Amygdala (tissue), 56 donors: ENCODE data around the gene ADARB2.
A peak's percentile ranks its signal among the peaks of the same experiment; 100 is the strongest.
"Not testable (repeated sequence)": the region's sequence is repeated elsewhere in the genome, so short reads cannot be mapped to it uniquely, and the experiment has no call there.

Experiments
- DNase-seq, 56 donors: peaks; one replicate each; lab custom pipeline; 2025; lab: John Stamatoyannopoulos, UW

ADARB2 gene

DNA sequence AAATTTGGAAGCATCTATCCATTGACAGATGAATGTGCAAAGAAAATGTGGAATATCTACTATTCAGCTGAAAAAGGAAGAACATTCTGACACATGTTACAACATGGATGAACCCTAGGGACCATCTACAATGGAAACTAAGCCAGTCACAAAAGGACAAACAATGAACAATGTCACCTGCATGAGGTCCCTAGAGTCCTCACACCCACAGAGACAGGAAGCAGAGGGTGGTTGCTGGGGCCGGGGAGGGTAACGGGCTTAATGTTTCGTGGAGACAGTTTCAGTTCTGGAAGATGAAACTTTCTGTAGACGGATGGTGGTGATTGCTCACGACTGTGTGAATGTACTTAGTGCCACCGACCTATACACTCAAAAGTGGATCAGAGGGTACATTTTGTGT lies 282.9 kb downstream of the ADARB2 start:
- no peak for DNase-seq

DNA sequence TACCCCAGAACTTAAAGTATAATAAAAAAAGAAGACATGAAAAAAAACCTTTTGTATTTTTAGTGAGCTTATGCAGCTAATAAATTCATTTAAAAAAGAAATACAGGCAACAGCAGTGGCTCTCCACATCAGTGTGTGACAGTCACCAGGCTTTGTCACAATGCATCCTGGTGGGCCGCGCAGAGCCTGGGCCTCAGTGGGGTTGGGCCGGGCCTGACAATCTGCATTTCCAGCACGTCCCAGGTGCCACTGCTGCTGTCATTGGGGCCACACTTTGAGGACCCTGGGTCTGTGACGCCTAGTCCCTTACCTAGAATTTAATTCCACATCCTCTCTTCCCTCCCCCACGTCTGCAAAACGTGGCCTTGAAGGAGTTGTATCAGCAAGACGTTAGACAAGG lies 284.5 kb downstream of the ADARB2 start:
- DNase-seq, result no peak

DNA sequence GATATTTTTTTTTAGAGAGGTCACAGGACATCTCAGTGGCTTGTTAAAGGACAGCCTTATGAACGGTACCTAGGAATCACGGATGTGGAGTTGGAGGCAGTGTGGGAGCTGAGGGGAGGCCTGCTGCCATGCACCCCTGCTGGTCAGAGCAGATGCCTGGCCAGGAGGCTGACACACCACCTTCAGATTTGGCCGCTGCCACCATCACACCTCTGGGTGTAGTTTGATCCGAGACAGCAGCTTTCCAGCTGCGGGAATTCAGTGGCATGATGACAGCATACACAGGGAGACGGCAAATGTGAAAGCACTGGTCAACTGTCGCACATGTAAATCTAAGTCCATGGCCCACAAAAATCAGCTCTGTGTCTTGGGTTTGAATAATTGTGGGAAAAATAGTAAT lies 285.4 kb downstream of the ADARB2 start:
- no peak for DNase-seq

DNA sequence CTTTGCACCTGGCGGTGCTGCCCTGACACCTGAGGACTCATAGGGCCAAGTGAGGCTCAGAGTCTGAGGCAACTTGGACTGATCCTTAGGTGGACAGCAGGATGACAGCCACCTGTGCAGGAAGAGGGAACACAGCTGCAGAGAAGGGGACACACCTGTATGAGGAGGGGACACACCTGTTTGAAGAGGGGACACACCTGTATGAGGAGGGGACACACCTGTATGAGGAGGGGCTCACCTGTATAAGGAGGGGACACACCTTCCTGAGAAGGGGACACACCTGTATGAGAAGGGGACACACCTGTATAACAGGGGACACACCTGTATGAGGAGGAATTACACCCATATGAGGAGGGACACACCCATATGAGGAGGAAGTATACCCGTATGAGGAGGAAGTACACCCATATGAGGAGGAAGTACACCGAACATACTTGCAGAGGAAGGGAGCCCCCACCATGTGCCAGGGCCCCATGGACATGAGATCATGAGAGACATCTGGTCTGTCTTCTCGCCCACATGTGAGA lies 285.9 kb downstream of the ADARB2 start:
- DNase-seq, result no peak

DNA sequence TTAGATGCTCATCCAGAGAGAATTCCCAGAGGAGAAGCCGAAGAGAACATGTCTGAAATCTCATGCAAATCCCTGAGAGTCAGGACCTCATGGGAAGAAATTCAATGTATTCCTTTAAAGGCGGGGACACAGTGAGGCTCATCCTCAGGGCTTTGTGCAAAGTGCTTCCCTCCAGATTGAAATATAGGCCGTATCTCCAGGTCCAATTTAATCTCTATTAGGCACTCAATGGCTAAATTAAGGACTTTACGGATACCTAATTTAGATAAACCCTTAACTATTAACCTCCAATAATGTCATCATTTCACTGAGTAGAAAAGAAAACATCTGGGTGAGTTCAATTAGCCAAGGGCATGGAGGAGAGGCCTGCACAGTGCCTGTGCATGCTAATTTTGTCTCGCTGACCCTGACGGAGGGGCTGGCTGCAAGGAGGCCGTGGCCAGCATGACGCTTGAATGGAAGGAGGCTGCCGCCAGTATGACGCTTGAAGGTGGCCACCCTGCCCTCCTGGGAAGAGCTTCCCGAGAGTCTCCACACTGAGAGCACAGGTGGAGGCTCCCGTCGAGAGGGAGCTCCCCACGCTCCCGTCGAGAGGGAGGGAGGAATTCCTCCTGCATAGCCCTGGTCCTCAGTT lies 287.6 kb downstream of the ADARB2 start:
- no peak for DNase-seq

DNA sequence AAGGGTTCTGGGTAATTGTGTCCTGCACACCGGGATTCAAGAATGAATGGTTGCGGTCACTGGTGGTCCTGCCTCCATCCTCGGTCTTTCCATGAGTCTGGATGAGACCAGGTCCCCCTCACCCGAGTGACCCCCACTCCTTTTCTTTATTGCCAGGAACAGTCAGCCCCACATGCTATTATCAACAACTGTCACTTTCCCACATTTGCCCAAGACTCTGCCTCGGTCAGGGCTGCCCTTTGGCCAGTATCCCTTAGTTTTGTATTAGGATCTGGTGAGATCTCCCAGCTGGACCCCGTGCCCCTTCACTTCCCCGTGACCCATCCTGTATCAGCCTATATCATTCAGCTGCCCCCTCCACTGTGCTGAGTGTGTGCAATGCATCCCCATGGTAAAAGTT lies 288.3 kb downstream of the ADARB2 start:
- no peak for DNase-seq

DNA sequence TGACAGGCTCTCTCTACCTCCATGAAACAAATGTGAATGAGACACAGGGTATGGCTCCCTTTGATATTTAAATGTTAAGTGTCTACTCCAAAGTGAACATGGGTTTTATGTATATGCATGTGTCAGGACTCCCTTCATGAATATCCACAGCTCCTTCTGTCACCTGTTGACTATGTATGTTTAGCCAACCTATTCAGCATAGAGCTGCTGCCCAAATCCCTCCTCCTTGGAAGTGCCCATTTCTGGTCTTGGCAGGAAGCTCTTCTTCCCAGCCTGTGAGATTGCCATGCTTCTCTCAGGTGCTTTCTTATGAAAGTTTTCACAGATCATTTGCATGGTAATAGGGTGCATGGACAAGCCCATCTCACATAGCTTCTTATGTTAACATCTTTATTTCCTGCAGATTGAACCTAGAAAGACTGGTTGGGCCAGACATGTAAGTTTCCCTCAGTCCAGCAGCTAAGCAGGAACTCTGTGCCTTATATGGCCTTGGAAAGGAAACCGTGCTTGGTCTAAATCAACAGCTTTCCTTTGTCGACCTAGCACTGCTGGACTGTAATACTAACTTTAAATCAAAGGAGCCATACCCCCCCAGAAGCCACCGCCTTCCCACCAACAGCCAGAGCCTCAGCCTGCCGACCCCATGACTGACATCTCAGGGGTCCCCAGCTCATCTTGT lies 288.9 kb downstream of the ADARB2 start:
- DNase-seq, result no peak

DNA sequence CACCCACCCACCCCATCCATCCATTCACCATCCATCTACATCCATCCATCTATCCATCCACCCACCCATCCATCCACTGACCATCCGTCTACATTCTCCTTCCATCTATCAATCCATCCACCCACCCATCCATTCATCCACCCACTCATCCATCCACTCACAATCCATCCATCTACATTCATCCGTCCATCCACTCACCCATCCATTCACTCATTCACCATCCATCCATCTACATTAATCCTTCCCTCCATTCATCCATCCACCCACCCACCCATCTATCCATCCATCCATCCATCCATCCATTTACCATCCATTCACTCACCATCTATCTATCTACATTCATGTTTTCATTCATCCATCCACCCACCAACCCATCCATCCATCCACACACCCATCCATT lies 292.5 kb downstream of the ADARB2 start:
- no peak for DNase-seq

DNA sequence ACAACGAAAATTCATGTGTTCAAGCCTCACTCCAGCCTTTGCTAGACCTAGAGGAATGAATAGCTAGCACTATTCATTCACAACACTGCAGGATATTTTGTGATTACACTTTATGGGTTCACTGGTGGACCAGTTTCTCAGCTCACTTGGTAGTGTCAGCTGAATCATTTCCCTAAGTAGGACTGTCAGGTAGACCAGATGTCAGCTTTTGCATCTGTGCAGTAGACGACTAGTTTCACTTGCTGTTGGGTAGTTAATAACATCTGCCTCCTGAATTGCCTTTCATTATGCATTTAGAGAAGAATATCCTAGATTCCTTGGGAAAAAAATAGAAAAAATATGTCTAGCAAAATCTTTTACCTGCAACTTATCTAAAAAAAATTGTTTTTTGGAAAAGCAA lies 296.4 kb downstream of the ADARB2 start:
- DNase-seq, result no peak

DNA sequence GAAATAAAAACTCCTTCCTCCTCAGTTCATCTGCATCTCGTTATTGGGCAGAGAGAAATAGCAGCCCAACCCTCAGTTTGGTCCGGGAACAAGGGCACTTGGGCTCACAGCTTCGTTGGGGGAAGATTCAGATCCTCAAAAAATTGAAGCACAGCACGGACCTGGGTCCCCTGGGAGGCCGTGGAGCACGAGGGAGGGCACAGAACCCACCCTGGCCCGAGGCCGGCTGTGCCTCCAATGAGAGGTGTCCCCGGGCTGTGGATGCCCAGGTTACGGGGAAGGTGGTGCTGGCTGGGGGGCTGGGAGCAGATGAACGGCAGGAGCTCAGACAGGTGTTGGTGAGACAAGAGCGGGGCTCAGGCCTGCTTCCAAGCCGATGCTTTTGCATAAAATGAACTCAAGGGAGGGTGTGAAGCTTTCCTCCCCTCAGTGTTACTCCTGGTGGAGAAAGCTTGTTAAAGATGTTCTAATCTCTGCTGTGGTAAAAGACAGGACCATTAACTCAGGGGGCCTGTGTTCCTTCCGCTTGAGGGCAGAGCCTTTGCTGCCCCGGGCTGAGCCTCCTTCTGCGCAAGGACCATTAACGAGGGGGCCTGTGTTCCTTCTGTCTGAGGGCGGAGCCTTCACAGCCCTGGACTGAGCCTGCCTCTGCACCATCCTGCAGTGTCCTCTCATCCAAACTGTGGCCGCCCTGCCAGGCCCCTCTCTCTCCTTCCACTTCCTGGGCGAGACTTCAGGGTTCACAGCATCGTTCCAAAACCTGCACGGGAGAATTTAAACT lies 302.2 kb downstream of the ADARB2 start:
- DNase-seq, result no peak

DNA sequence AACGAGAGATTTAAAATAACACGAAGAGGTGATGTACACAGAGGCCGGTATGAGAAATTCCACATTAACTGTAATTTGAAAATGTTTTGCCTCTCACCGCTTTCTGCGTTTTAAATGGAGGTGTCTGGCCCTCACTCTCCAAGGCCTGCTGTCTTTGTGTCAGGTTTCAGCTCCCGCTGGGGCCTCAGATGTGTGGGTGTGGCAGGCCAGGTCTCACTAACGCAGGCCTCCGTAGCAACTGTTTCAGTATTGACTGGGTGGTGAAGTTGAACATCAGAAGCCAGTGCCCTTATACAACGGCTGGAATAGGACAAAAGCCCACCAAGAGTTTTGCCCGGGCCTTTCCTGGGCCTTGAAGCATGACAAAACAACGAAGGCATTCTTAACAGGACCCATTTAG lies 303.1 kb downstream of the ADARB2 start:
- no peak for DNase-seq

DNA sequence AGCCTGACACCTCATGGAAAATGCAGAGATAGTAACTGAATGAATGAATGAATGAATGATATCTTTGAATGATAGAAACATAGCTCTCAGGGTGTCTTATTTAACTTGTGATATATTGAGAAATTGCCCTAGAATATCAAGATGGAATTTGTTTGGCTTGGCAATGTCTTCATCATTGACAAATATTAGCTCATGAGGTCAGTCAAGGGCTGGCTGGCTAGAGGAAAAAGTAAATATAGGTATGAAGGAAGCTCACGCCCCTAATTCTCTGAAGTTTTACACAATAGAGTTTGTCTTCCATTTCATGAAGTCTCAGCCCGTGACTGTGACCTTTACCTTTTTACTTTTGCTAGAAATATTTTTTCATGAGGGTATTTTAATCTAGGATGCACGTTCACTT lies 305.2 kb downstream of the ADARB2 start:
- no peak for DNase-seq

DNA sequence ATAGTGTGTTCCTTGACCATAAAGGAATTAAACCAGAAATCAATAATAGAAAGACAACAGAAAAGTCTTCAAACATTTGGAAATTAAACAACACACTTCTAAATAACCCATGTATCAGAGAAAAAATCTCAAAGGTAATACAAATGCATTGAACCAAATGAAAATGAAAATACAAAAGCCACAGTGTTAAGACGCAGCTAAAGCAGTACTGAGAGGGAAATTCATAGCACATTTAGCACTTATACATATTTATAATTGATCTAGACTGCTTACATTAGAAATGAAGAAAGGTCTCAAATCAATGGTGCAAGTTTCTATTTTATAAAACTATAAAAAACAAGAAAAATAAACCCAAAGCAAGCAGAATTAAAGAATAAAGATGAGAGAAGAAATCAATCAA lies 306.1 kb downstream of the ADARB2 start:
- DNase-seq, result no peak

DNA sequence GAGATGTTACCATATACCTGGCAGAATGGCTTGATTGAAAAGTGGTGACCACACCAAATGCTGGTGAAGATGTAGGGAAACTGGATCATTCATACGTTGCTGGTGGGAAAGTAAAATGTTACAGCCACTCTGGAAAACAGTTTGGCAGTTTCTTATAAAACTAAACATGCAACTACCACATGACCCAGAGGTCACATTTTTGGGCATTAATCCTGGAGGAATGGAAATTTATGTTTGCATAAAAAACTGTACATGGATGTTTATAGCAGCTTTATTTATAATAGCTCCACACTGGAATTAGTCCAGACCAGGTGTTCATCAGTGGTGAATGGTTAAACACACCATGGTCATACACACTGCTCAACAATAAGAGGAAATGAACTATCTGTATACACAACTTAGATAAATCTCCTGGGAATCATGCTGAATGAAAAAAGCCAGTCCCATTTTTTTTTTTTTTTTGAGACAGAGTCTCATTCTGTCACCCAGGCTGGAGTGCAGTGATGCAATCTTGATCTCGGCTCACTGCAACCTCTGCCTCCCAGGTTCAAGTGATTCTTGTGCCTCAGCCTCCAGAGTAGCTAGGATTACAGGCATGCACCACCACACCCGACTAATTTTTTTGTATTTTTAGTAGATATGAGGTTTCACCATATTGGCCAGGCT lies 309.7 kb downstream of the ADARB2 start:
- DNase-seq, result not testable (repeated sequence)

DNA sequence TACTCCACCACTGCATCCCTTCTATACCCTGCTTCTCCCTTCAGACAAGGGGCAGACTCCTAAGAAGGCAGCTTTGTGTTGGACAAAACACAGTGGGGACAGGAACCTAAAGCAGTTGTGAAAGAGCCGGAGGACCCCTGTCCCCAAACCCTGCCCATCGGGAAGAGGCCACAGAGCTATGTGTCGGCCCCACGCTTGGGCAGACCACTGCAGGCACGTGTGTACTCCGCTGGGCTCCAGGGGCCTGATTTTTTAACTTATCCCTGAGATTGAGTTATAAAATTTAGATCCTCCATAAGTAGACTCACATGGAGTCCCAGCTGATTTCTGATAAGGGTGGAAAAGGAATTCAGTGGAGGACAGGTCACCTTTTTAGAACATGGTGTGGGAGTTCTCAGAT lies 310.5 kb downstream of the ADARB2 start:
- no peak for DNase-seq

DNA sequence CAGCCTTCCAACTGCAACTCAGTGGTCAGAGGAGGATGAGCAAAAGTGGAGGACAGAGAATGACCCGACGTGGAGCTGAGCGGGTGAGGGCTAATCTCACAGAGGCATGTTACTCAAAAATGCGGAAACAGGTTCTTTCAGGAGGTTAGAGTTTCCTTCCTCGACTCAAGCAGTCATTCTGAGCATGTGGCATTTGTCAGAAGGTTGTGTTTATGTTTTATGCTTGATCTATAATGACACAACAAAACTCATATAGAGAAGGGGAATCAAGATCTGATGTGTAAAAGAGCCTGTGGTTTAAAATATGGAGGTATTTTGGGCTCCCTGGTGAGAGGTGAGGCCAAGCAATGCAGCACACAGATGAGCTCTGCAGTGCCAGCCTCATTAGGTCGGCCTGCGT lies 311.4 kb downstream of the ADARB2 start:
- DNase-seq, result no peak

DNA sequence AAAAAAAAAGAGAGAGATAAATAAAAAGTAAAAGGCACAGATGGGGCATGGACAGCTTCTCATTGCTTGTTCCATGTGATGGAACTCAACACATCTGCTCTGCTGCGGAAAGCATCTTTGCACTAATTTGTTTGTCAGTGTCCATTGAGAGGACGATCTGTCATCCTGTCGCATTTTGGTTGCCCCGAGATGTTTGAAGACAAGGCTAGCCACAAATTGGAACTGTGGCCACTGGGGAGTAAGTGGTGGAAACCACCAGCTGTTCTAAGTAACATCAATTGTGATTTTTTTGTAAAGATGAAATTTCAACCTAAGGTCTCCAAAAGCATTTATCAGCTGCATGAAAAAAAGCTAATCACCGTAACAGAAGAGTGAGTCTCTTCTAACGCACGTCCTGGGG lies 312.7 kb downstream of the ADARB2 start:
- no peak for DNase-seq

DNA sequence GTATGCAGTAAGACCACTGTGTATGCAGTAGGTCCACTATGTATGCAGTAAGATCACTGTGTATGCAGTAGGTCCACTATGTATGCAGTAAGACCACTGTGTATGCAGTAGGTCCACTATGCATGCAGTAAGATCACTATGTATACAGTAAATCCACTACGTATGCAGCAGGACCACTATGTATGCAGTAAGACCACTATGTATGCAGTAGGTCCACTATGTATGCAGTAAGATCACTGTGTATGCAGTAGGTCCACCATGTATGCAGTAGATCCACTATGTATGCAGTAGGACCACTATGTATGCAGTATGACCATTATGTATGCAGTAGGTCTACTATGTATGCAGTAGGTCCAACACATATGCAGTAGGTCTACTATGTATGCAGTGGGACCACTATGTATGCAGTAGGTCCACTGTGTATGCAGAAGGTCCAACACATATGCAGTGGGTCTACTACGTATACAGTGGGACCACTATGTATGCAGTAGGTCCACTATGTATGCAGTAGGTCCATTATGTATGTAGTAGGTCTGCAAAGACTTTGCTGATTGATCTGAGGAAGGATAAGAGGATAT lies 313.6 kb downstream of the ADARB2 start:
- DNase-seq, result no peak

DNA sequence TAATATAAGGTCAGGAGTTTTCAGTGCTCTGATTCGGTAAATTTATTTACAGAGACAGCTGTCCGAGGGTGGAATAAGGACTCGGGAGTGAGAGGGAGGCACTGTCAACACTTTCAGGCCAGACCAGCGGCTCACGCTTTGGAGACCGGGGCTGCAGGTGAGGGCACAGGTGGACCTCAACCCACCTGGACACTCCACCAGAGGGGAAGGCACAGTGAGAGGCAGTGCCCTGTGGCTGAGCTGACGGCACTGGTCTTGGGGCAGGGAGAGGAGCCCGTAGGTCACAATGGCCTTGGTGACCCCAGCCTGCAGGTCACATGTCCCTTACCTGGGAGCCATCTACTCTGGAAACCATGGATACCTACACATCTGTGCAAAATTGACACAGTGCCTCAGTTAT lies 315.1 kb downstream of the ADARB2 start:
- DNase-seq, result no peak

DNA sequence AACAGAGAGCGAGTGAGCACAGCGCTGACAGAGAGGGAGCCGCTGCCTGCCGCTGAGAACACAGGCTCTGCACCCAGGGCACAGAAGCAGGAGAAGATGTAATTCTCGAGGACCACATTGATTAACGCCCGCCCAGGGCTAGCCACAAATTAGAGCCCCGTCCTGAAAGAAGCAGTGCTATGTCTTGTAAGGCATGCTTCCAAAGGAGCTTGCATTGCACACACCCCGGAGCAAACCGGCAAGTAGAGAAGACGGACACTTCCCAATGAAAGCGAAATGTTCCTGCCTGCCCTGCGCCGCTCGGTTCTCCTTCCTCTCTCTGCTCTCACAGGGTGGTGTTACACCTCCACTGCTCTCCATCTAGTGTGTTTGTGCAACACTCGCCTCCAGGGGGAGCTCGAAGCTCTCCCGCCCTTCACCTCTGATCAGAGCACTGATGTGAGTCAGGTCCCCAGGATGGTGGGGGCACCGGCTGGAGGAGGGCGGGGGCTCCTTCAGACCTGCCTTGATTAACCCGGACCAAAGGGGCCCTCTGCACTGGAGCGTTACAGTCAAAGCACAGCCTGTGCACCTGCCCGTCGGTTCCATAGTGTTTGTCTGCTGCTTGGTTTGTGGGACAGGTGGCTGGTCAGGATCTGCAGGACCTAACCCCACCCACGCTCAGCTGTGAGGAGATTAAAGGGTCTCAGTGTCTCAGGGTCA lies 316.5 kb downstream of the ADARB2 start:
- DNase-seq, result peak in 47 of 56 donors; percentile 4 to 80 (median 42)
